Esophagus muscularis mucosa (tissue), 3 donors: ENCODE measurements around the gene MAP3K14.

Experiments used
- EP300 ChIP-seq: sonication (generic); formaldehyde crosslinking; IDR thresholded peaks from one replicate; pipeline ENCODE4 v1.6.1; 2017; ENCODE audit warnings: antibody characterized with exemption
- TF ChIP-seq, protein P1 (sequence below), 3 experiments: fragments of 200-600 bp in 2 of 3; fragments of 450-650 bp in 1 of 3; sonication (generic) in 2 of 3; IDR thresholded peaks; one replicate each; pipeline ENCODE4 v1.5.1; 2017 to 2019; ENCODE audit warnings: antibody characterized with exemption in 3 of 3, mild to moderate bottlenecking in 2 of 3, moderate library complexity in 1 of 3

GRCh38 chr17:45255358-45255757 is 61.5 kb downstream of the MAP3K14 start:
- TF ChIP-seq, protein P1, sequence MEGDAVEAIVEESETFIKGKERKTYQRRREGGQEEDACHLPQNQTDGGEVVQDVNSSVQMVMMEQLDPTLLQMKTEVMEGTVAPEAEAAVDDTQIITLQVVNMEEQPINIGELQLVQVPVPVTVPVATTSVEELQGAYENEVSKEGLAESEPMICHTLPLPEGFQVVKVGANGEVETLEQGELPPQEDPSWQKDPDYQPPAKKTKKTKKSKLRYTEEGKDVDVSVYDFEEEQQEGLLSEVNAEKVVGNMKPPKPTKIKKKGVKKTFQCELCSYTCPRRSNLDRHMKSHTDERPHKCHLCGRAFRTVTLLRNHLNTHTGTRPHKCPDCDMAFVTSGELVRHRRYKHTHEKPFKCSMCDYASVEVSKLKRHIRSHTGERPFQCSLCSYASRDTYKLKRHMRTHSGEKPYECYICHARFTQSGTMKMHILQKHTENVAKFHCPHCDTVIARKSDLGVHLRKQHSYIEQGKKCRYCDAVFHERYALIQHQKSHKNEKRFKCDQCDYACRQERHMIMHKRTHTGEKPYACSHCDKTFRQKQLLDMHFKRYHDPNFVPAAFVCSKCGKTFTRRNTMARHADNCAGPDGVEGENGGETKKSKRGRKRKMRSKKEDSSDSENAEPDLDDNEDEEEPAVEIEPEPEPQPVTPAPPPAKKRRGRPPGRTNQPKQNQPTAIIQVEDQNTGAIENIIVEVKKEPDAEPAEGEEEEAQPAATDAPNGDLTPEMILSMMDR (IDR thresholded peaks at IDR 0.05): no peak
- no peak for TF ChIP-seq EP300
